ENCODE data around the gene SCFD2.

GRCh38 chr4:53019485-53020382, 346.1 kb downstream of the SCFD2 start:
- TF ChIP-seq CTCF (IDR thresholded peaks at IDR 0.05) (no peak), POLR2A (IDR thresholded peaks at IDR 0.05) (no peak), POLR2AphosphoS5 (IDR thresholded peaks at IDR 0.05) (no peak)
